HFFc6 (cell line): ENCODE results near the gene AMH. TPM values are rescaled to one million over a fixed set of nuclear protein-coding genes. Genes with fewer than 3 reads are reported as not detected.

Experiments used
- DNase-seq: peaks from one replicate; pipeline ENCODE4 v3.0.0-alpha.2; 2018
- H3K27ac Mint-ChIP-seq: 2 replicates; pipeline ENCODE4 v1.8.0; 2020; ENCODE audit warnings: mild to moderate bottlenecking, mixed read lengths
- H3K27me3 Mint-ChIP-seq: 2 replicates; pipeline ENCODE4 v1.8.0; 2021; ENCODE audit warnings: mild to moderate bottlenecking, moderate library complexity, mixed read lengths; ENCODE audit not compliant: insufficient read depth
- H3K36me3 Mint-ChIP-seq: 2 replicates; pipeline ENCODE4 v1.8.0; 2021; ENCODE audit warnings: low read depth, mixed read lengths
- H3K4me1 Mint-ChIP-seq: 2 replicates; pipeline ENCODE4 v1.8.0; 2020; ENCODE audit warnings: low read depth, mixed read lengths
- H3K4me3 Mint-ChIP-seq: 2 replicates; pipeline ENCODE4 v1.8.0; 2020; ENCODE audit warnings: mild to moderate bottlenecking, moderate library complexity, mixed read lengths
- H3K9me3 Mint-ChIP-seq: 2 replicates; pipeline ENCODE4 v1.8.0; 2020; ENCODE audit warnings: mild to moderate bottlenecking, mixed read lengths
- CTCF ChIP-seq: fragments of 200-600 bp; sonication (generic); IDR thresholded peaks from 2 replicates; pipeline ENCODE4 v1.5.0; 2021; ENCODE audit warnings: antibody characterized with exemption, mild to moderate bottlenecking
- total RNA-seq, 6 experiments: library from RNA; stranded (reverse); fragmentation: NEBNext Ultra II Directional; extraction: Animal tissue kit (Norgen Biotek cat#: 25700); gene quantifications; 2 replicates in 1 of 6; 3 replicates in 5 of 6; pipeline ENCODE4 v1.2.3, GENCODE V29; 2021

AMH gene
- total RNA-seq, 6 experiments from 2014 or later, result 0.98 to 2.3 (median 1.4) TPM

- no peak for TF ChIP-seq CTCF
- DNase-seq, result no peak
- peaks cover 10% of the 10 kb centered on the region; the same call in 1 of the 2 replicates for H3K36me3 Mint-ChIP-seq
- H3K4me3 Mint-ChIP-seq, result no peak overlapping the region
- no peak overlapping the region for H3K27ac Mint-ChIP-seq
- peaks cover 11% of the 10 kb centered on the region for H3K27me3 Mint-ChIP-seq
- no peaks in the 10 kb centered on the region for H3K4me1 Mint-ChIP-seq
- no peaks in the 10 kb centered on the region for H3K9me3 Mint-ChIP-seq
These were observed 25.7 kb upstream of the AMH start for GRCh38 chr19:2223391-2223790.

- no peak for DNase-seq
- H3K27me3 Mint-ChIP-seq, result peaks cover 11% of the 10 kb centered on the region
- peaks cover 10% of the 10 kb centered on the region; the same call in 1 of the 2 replicates for H3K36me3 Mint-ChIP-seq
- H3K27ac Mint-ChIP-seq, result no peak overlapping the region
- H3K9me3 Mint-ChIP-seq, result no peaks in the 10 kb centered on the region
- no peaks in the 10 kb centered on the region for H3K4me1 Mint-ChIP-seq
- no peak for TF ChIP-seq CTCF
- no peak overlapping the region for H3K4me3 Mint-ChIP-seq
These were observed 25.2 kb upstream of the AMH start for GRCh38 chr19:2223959-2224358.

GRCh38 chr19:2224754-2225349, 24.3 kb upstream of the AMH start:
- no peak overlapping the region for H3K4me3 Mint-ChIP-seq

GRCh38 chr19:2225415-2226050, 23.6 kb upstream of the AMH start:
- Mint-ChIP-seq H3K4me3 (no peak overlapping the region), H3K36me3 (peaks cover 13% of the 10 kb centered on the region; the same call in 1 of the 2 replicates), H3K27ac (no peak overlapping the region), H3K27me3 (peaks cover 8% of the 10 kb centered on the region), H3K4me1 (no peaks in the 10 kb centered on the region), H3K9me3 (no peaks in the 10 kb centered on the region)
- TF ChIP-seq CTCF, result no peak
- DNase-seq, result no peak

More at GRCh38 chr19:2224754-2225349, 24.3 kb upstream of the AMH start:
- H3K9me3 Mint-ChIP-seq, result no peaks in the 10 kb centered on the region
- H3K27ac Mint-ChIP-seq, result peak overlapping the region; percentile 62
- H3K36me3 Mint-ChIP-seq, result peaks cover 10% of the 10 kb centered on the region; the same call in 1 of the 2 replicates
- no peak for TF ChIP-seq CTCF
- no peak for DNase-seq
- peaks cover 11% of the 10 kb centered on the region for H3K27me3 Mint-ChIP-seq
- H3K4me1 Mint-ChIP-seq, result no peaks in the 10 kb centered on the region

- DNase-seq, result no peak
- TF ChIP-seq CTCF, result no peak
- no peak overlapping the region for H3K4me3 Mint-ChIP-seq
- H3K27ac Mint-ChIP-seq, result no peak overlapping the region
- no peaks in the 10 kb centered on the region for H3K9me3 Mint-ChIP-seq
- H3K4me1 Mint-ChIP-seq, result no peaks in the 10 kb centered on the region
- peaks cover 7% of the 10 kb centered on the region for H3K27me3 Mint-ChIP-seq
- peaks cover 15% of the 10 kb centered on the region; the same call in 1 of the 2 replicates for H3K36me3 Mint-ChIP-seq
These were observed 22.9 kb upstream of the AMH start for GRCh38 chr19:2226051-2226839.
